ENCODE data around the gene UTP11. TPM values are rescaled to one million over a fixed set of nuclear protein-coding genes. Genes with fewer than 3 reads are reported as not detected.
A peak's percentile ranks its signal among the peaks of the same experiment; 100 is the strongest.
"Not testable (repeated sequence)": the region's sequence is repeated elsewhere in the genome, so short reads cannot be mapped to it uniquely, and the experiment has no call there.

The UTP11 gene
- total RNA-seq, 1 experiment from 2014 or later, result 48.1 TPM

DNA sequence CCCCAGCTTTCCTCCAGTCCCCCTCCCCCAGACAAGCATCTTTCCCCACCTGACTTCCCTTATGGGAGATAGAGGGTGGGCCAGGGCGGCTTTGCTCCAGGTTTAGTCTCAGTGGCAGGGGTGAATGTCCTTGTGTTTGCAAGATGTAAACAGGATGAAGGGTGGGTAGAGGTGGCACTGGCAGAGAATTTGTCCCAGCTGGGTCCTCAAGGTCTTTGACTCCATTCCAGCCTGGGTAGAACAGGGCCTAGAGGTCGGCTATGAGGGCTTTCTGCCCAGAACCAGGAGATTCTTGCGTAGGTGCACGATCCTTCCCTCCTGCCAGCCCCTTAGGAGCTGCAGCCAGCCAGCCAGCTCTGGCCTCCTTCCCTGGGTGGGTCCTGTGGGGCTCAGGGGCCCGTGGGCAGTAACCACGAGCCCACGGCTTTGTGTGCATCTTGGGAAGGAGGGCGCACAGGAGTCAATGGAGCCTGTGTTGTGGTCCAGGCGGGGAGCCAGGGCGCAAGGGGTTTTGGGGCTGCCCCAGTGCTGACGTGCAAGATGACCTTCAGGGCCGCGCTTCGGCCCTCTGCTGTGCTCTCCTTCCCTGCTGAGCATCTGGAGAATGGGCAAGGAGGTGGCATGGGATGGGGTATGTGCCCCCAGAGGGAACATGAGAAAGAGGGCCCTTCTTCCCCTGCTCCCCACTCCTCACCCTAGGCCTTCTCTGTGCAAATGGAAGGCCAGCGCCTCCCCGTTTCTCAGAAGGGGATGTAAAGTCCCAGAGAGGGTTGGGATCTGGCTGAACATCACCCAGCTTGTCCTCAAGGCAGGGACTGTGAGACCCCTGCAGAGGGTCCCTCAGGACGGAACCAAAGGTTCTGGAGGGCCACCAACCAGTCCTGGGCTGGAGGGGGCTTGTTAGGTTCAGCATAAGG, 18.3 kb downstream of the UTP11 start:
- Histone ChIP-seq H3K79me2 (ENCODE audit: low read length) (no peaks in the 10 kb centered on the region), H3K4me3 (ENCODE audit: low read length) (peak overlapping the region; percentile 18; the same call in 1 of the 2 replicates), H3K9ac (ENCODE audit: low read length) (no peak overlapping the region), H3K9me2 (replicated peaks; ENCODE audit: low read length) (no peaks in the 10 kb centered on the region), H3K4me1 (ENCODE audit: insufficient read depth, low read length) (peaks cover 33% of the 10 kb centered on the region), H3K27me3 (ENCODE audit: low read length) (no peaks in the 10 kb centered on the region), H2AFZ (ENCODE audit: low read length) (0 out of 2 replicates have a peak overlapping the region, but pooled peaks have one; percentile 51), H3K9me3 (ENCODE audit: low read length) (no peaks in the 10 kb centered on the region), H3K36me3 (ENCODE audit: low read depth, low read length) (peaks cover 3% of the 10 kb centered on the region; the same call in 1 of the 2 replicates), H3K4me2 (ENCODE audit: low read length) (peak overlapping the region; percentile 72), H4K20me1 (ENCODE audit: low read length) (no peaks in the 10 kb centered on the region), H3K27ac (ENCODE audit: low read length) (peak overlapping the region; percentile 65), H3F3A (ENCODE audit: low read length, unreplicated experiment) (no peaks in the 10 kb centered on the region)
- TF ChIP-seq EZH2 (IDR thresholded peaks at IDR 0.05; ENCODE audit: low read length, unreplicated experiment), result no peak
- TF ChIP-seq EZH2phosphoT487 (IDR thresholded peaks at IDR 0.05; ENCODE audit: borderline replicate concordance, low read length), result no peak
- TF ChIP-seq, protein P1, sequence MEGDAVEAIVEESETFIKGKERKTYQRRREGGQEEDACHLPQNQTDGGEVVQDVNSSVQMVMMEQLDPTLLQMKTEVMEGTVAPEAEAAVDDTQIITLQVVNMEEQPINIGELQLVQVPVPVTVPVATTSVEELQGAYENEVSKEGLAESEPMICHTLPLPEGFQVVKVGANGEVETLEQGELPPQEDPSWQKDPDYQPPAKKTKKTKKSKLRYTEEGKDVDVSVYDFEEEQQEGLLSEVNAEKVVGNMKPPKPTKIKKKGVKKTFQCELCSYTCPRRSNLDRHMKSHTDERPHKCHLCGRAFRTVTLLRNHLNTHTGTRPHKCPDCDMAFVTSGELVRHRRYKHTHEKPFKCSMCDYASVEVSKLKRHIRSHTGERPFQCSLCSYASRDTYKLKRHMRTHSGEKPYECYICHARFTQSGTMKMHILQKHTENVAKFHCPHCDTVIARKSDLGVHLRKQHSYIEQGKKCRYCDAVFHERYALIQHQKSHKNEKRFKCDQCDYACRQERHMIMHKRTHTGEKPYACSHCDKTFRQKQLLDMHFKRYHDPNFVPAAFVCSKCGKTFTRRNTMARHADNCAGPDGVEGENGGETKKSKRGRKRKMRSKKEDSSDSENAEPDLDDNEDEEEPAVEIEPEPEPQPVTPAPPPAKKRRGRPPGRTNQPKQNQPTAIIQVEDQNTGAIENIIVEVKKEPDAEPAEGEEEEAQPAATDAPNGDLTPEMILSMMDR (conservative IDR thresholded peaks at IDR 0.05; ENCODE audit: low read depth, low read length), result no peak
- no peak for DNase-seq
- BruUV-seq (replicated peaks), result no TSS peak
- POLR2A ChIA-PET (ENCODE audit: unreplicated experiment), result interaction anchor here (0.6 kb wide), 1 partner anchor 933 kb away, joined by 5 read pairs; no protein-coding TSS in a partner anchor
- CTCF ChIA-PET, result interaction anchor here (0.5 to 1.0 kb wide), 3 partner anchors 12 to 805 kb away, joined by 3 to 6 read pairs (median 5); no protein-coding TSS in a partner anchor
- no peak for ATAC-seq
- intact Hi-C loops (cut with micrococcal nuclease), result loop anchor here (10.0 kb wide), 1 partner anchor 104 kb away; no protein-coding TSS in a partner anchor

DNA sequence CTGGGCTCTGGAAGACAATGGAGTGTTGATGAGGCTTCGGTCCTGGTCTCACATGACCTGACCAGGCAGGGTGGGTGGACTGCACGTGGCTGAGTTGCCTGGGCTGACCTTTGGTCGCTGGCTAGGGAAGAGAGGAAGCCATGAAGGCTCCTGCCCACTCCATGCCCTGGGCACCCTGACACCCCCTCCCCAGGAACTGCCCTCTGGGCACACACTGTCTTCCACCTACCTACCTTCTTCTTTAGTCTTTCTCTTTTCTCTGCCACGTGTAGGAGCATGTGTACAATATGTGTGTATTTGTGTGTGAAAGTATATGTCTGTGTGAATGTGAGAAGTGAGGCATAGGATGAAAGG, 19.0 kb downstream of the UTP11 start:
- Histone ChIP-seq H3K79me2 (ENCODE audit: low read length) (no peaks in the 10 kb centered on the region), H3K27ac (ENCODE audit: low read length) (no peak overlapping the region), H3K9me3 (ENCODE audit: low read length) (no peaks in the 10 kb centered on the region), H3K4me2 (ENCODE audit: low read length) (no peak overlapping the region), H3K9me2 (replicated peaks; ENCODE audit: low read length) (no peaks in the 10 kb centered on the region), H3F3A (ENCODE audit: low read length, unreplicated experiment) (no peaks in the 10 kb centered on the region), H3K9ac (ENCODE audit: low read length) (no peak overlapping the region), H3K4me3 (ENCODE audit: low read length) (no peak overlapping the region), H3K4me1 (ENCODE audit: insufficient read depth, low read length) (peaks cover 33% of the 10 kb centered on the region), H2AFZ (ENCODE audit: low read length) (no peak overlapping the region), H4K20me1 (ENCODE audit: low read length) (no peaks in the 10 kb centered on the region), H3K27me3 (ENCODE audit: low read length) (no peaks in the 10 kb centered on the region), H3K36me3 (ENCODE audit: low read depth, low read length) (no peaks in the 10 kb centered on the region)
- ChIA-PET CTCF (no interaction called here), POLR2A (ENCODE audit: unreplicated experiment) (no interaction called here)
- ATAC-seq (no peak), DNase-seq (no peak)
- no TSS peak for BruUV-seq (replicated peaks)
- intact Hi-C loops (cut with micrococcal nuclease), result loop anchor here (10.0 kb wide), 1 partner anchor 103 kb away; no protein-coding TSS in a partner anchor
- TF ChIP-seq EZH2 (IDR thresholded peaks at IDR 0.05; ENCODE audit: low read length, unreplicated experiment), result no peak
- TF ChIP-seq, protein P1 (conservative IDR thresholded peaks at IDR 0.05; ENCODE audit: low read depth, low read length), result no peak
- no peak for TF ChIP-seq EZH2phosphoT487 (IDR thresholded peaks at IDR 0.05; ENCODE audit: borderline replicate concordance, low read length)

GRCh38 chr1:38032992-38033391, 20.5 kb downstream of the UTP11 start:
- H3K9me3 ChIP-seq (ENCODE audit: low read length); H3K4me2 ChIP-seq (ENCODE audit: low read length); H3K36me3 ChIP-seq (ENCODE audit: low read depth, low read length); BruUV-seq (replicated peaks); H3F3A ChIP-seq (ENCODE audit: low read length, unreplicated experiment); ATAC-seq; H3K9me2 ChIP-seq (replicated peaks; ENCODE audit: low read length); H2AFZ ChIP-seq (ENCODE audit: low read length); DNase-seq; H4K20me1 ChIP-seq (ENCODE audit: low read length); H3K9ac ChIP-seq (ENCODE audit: low read length); POLR2A ChIA-PET (ENCODE audit: unreplicated experiment); CTCF ChIA-PET; H3K79me2 ChIP-seq (ENCODE audit: low read length); H3K27ac ChIP-seq (ENCODE audit: low read length); H3K4me3 ChIP-seq (ENCODE audit: low read length); H3K27me3 ChIP-seq (ENCODE audit: low read length): not testable (repeated sequence)
- intact Hi-C loops (cut with micrococcal nuclease), result loop anchor here (10.0 kb wide), 1 partner anchor 102 kb away; no protein-coding TSS in a partner anchor
- H3K4me1 ChIP-seq (ENCODE audit: insufficient read depth, low read length), result peaks cover 27% of the 10 kb centered on the region
